SH-SY5Y (cell line): ENCODE results near the gene COL6A1.

Experiments used
- GATA2 ChIP-seq: IDR thresholded peaks from 2 replicates; pipeline ENCODE4 v1.6.1; 2011; ENCODE audit warnings: mild to moderate bottlenecking, low read depth, low read length
- GATA3 ChIP-seq: IDR thresholded peaks from 2 replicates; pipeline ENCODE4 v1.6.1; 2011; ENCODE audit warnings: low read depth, mild to moderate bottlenecking, low read length, moderate library complexity

DNA sequence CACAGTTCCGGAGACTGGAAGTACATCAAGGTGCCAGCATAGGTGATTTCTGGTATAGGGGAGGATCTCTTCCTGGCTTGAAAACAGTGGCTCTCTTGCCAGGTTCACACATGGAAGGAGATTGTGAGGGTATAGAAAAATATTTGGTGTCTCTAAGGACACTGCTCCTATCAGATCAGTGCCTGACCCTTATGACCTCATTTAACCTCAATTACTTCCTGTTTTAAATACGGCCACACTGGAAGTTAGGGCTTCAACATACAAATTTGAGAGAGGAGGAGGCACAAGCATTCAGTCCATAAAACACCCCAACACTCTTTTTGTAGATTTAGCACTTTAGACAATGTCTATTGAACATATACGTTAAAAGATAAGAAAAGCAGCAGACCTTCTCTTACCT, 37.0 kb downstream of the COL6A1 start:
- TF ChIP-seq GATA3 (no peak), GATA2 (no peak)
